Thyroid gland (tissue), 4 donors: Measurements from ENCODE around the gene L2HGDH.

Experiments
- CTCF ChIP-seq, 6 experiments: fragments of 200-600 bp in 3 of 6; fragments of 450-650 bp in 3 of 6; sonication (generic) in 3 of 6; IDR thresholded peaks; one replicate each; pipeline ENCODE4 v1.5.1; 2016 to 2019; ENCODE audit warnings: antibody characterized with exemption in 6 of 6, mild to moderate bottlenecking in 2 of 6, inconsistent platforms in 1 of 6, moderate library complexity in 1 of 6
- POLR2A ChIP-seq, 2 donors: fragments of 450-650 bp; IDR thresholded peaks; one replicate each; pipeline ENCODE4 v1.6.1; 2017; ENCODE audit warnings: antibody characterized with exemption in 2 of 2, mild to moderate bottlenecking in 2 of 2, moderate library complexity in 1 of 2

DNA sequence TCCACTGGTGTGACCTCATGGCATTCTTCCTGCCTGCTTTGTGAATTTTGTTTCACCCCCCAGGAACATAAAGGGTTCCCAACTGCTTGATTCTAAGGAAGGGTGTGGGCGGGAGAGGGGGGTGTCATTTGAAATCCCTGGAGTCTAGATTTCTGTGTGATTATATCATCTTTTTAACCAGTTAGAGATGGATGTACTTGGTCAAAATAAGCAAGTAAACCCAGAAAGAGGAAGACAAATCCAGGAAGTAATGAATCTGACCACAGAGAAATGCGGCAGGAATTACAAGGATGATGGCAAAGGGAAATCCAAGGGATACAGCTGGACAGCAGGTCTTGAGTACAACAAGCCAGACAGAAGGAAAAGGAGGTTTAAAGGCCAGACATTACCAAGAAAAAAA lies 38.9 kb upstream of the L2HGDH start:
- no peak for TF ChIP-seq CTCF (IDR thresholded peaks at IDR 0.05)
- no peak for TF ChIP-seq POLR2A (IDR thresholded peaks at IDR 0.05)
